Erythroblast (primary cell): ENCODE measurements around the gene HELZ.

ENCODE experiments used
- GATA1 ChIP-seq: IDR thresholded peaks from 2 replicates; pipeline ENCODE4 v1.6.1; 2011; ENCODE audit warnings: low read depth, mild to moderate bottlenecking, control low read depth, low read length, moderate library complexity
- POLR2A ChIP-seq: IDR thresholded peaks from 2 replicates; pipeline ENCODE4 v1.6.1; 2011; ENCODE audit warnings: mild to moderate bottlenecking, low read length

DNA sequence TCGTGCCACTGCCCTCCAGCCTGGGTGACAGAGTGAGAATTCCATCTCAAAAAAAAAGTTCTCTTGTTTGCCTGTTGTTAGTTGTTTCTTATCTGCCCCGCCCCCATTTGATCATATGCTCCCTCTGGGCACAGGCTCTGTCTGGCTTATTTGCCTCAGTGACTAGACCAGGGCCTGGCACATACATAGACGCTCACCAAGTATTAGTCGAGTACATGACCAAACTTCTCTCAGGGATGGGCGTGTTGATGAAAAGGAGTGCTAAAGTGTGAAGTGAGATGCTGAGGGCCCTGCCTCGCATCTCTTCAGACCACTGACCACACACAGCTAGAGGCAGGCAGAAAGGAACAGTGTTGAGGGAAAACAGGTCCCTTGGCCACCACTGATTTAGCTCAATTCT lies 3.3 kb upstream of the HELZ start:
- TF ChIP-seq POLR2A: no peak
- no peak for TF ChIP-seq GATA1
